Measurements from ENCODE around the gene RWDD3.

RWDD3 gene

GRCh38 chr1:95259245-95259644 is 25.2 kb downstream of the RWDD3 start:
- Histone ChIP-seq H3K27me3 (no peaks in the 10 kb centered on the region), H3K4me2 (no peak overlapping the region), H3K9me3 (replicated peaks in 1 of 11) (peaks cover 0 to 3% (median under 1%) of the 10 kb centered on the region in 11 experiments; a peak in 1 of 22 replicates), H3K4me3 (no peak overlapping the region), H3K9ac (no peak overlapping the region), H4K20me1 (no peaks in the 10 kb centered on the region), H3K27ac (no peak overlapping the region), H3K36me3 (peaks cover 0 to 2% (median under 1%) of the 10 kb centered on the region in 11 experiments; a peak in 8 of 22 replicates), H3K4me1 (no peaks in the 10 kb centered on the region)
- TF ChIP-seq Cebpa-rat (IDR thresholded peaks at IDR 0.05), result no peak

GRCh38 chr1:95262913-95263312 is 28.9 kb downstream of the RWDD3 start:
- H3K4me1 ChIP-seq, result no peaks in the 10 kb centered on the region
- H3K36me3 ChIP-seq, result no peaks in the 10 kb centered on the region
- H3K4me2 ChIP-seq, result no peak overlapping the region
- TF ChIP-seq Cebpa-rat (IDR thresholded peaks at IDR 0.05), result no peak
- no peak overlapping the region for H3K9ac ChIP-seq
- peaks cover 0 to 9% (median 0%) of the 10 kb centered on the region in 11 experiments; a peak in 1 of 22 replicates for H3K9me3 ChIP-seq (replicated peaks in 1 of 11)
- H3K4me3 ChIP-seq, result no peak overlapping the region
- no peaks in the 10 kb centered on the region for H3K27me3 ChIP-seq
- H3K27ac ChIP-seq, result no peak overlapping the region
- no peaks in the 10 kb centered on the region for H4K20me1 ChIP-seq

DNA sequence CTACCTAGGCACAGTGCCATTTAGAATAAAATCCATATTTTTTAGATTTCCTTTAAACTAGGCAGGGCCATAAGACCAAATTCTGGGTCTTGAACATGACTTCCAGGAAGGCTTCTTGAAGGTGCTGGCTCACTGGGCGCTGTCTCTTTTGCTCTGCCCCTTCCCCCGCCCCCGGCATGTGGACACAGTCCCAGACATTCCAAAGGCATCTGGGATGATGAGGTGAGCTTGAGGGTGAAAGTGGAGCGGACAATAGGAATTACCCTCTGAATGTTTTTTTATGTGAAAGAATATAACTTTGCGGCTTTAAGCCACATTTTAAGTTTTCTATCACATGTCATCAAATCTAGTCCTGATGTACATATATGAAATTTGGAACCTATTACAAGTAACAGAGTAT is 29.4 kb downstream of the RWDD3 start:
- Histone ChIP-seq H3K9me3 (replicated peaks in 1 of 11) (peaks cover 0 to 9% (median 0%) of the 10 kb centered on the region in 11 experiments; a peak in 1 of 22 replicates), H3K36me3 (no peaks in the 10 kb centered on the region), H3K4me1 (no peaks in the 10 kb centered on the region), H3K27me3 (no peaks in the 10 kb centered on the region), H3K27ac (no peak overlapping the region), H3K4me3 (no peak overlapping the region), H3K4me2 (no peak overlapping the region), H3K9ac (no peak overlapping the region), H4K20me1 (no peaks in the 10 kb centered on the region)
- no peak for TF ChIP-seq Cebpa-rat (IDR thresholded peaks at IDR 0.05)

- no peaks in the 10 kb centered on the region for H3K4me1 ChIP-seq
- H4K20me1 ChIP-seq, result no peaks in the 10 kb centered on the region
- no peaks in the 10 kb centered on the region for H3K36me3 ChIP-seq
- no peak for TF ChIP-seq Cebpa-rat (IDR thresholded peaks at IDR 0.05)
- H3K4me2 ChIP-seq, result no peak overlapping the region
- H3K27me3 ChIP-seq, result no peaks in the 10 kb centered on the region
- no peak overlapping the region for H3K4me3 ChIP-seq
- no peak overlapping the region for H3K27ac ChIP-seq
- H3K9me3 ChIP-seq (replicated peaks in 1 of 11), result peaks cover 0 to 9% (median 0%) of the 10 kb centered on the region in 11 experiments; a peak in 1 of 22 replicates
- no peak overlapping the region for H3K9ac ChIP-seq
These were observed 31.1 kb downstream of the RWDD3 start for GRCh38 chr1:95265106-95265505.

DNA sequence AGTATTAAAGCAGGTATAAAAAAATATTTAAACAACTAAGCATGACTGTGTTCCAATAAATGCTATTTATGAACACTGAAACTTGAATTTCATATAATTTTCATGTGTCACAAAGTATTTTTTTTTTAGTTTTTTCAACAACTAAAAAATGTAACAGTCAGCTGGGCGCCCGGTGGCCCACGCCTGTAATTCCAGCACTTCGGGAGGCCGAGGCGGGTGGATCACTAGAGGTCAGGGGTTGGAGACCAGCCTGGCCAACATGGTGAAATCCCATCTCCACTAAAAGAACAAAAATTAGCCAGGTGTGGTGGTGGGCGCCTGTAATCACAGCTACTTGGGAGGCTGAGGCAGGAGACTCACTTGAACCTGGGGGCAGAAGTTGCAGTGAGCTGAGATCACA is 42.4 kb downstream of the RWDD3 start:
- no peak overlapping the region for H3K4me2 ChIP-seq
- H3K4me3 ChIP-seq, result no peak overlapping the region
- no peaks in the 10 kb centered on the region for H3K4me1 ChIP-seq
- TF ChIP-seq Cebpa-rat (IDR thresholded peaks at IDR 0.05), result no peak
- no peak overlapping the region for H3K9ac ChIP-seq
- no peaks in the 10 kb centered on the region for H3K27me3 ChIP-seq
- no peaks in the 10 kb centered on the region for H4K20me1 ChIP-seq
- H3K27ac ChIP-seq, result no peak overlapping the region
- no peaks in the 10 kb centered on the region for H3K36me3 ChIP-seq
- H3K9me3 ChIP-seq (replicated peaks in 1 of 11), result peaks cover 0 to 6% (median 0%) of the 10 kb centered on the region in 11 experiments; a peak in 1 of 22 replicates

GRCh38 chr1:95278173-95279006 is 44.4 kb downstream of the RWDD3 start:
- no peak overlapping the region for H3K27ac ChIP-seq
- no peaks in the 10 kb centered on the region for H3K27me3 ChIP-seq
- no peaks in the 10 kb centered on the region for H3K9me3 ChIP-seq (replicated peaks in 1 of 11)
- no peak for TF ChIP-seq Cebpa-rat (IDR thresholded peaks at IDR 0.05)
- no peak overlapping the region for H3K4me3 ChIP-seq
- no peaks in the 10 kb centered on the region for H4K20me1 ChIP-seq
- no peaks in the 10 kb centered on the region for H3K36me3 ChIP-seq
- H3K9ac ChIP-seq, result no peak overlapping the region
- no peaks in the 10 kb centered on the region for H3K4me1 ChIP-seq
- no peak overlapping the region for H3K4me2 ChIP-seq

GRCh38 chr1:95281781-95282517 is 47.9 kb downstream of the RWDD3 start:
- Histone ChIP-seq H4K20me1 (no peaks in the 10 kb centered on the region), H3K4me3 (no peak overlapping the region), H3K27me3 (no peaks in the 10 kb centered on the region), H3K4me1 (no peaks in the 10 kb centered on the region), H3K4me2 (no peak overlapping the region), H3K27ac (no peak overlapping the region), H3K9me3 (replicated peaks in 1 of 11) (no peaks in the 10 kb centered on the region), H3K36me3 (no peaks in the 10 kb centered on the region), H3K9ac (no peak overlapping the region)
- no peak for TF ChIP-seq Cebpa-rat (IDR thresholded peaks at IDR 0.05)

GRCh38 chr1:95282518-95282895 is 48.5 kb downstream of the RWDD3 start:
- Histone ChIP-seq H3K27ac (no peak overlapping the region), H3K4me1 (no peaks in the 10 kb centered on the region), H3K27me3 (no peaks in the 10 kb centered on the region), H3K9me3 (replicated peaks in 1 of 11) (no peaks in the 10 kb centered on the region), H4K20me1 (no peaks in the 10 kb centered on the region), H3K9ac (no peak overlapping the region), H3K36me3 (no peaks in the 10 kb centered on the region), H3K4me3 (no peak overlapping the region), H3K4me2 (no peak overlapping the region)
- no peak for TF ChIP-seq Cebpa-rat (IDR thresholded peaks at IDR 0.05)

GRCh38 chr1:95284420-95284819 is 50.4 kb downstream of the RWDD3 start:
- no peaks in the 10 kb centered on the region for H3K36me3 ChIP-seq
- H4K20me1 ChIP-seq, result no peaks in the 10 kb centered on the region
- H3K4me3 ChIP-seq, result no peak overlapping the region
- no peak overlapping the region for H3K9ac ChIP-seq
- TF ChIP-seq Cebpa-rat (IDR thresholded peaks at IDR 0.05), result no peak
- H3K9me3 ChIP-seq (replicated peaks in 1 of 11), result no peaks in the 10 kb centered on the region
- H3K4me1 ChIP-seq, result no peaks in the 10 kb centered on the region
- no peak overlapping the region for H3K27ac ChIP-seq
- no peak overlapping the region for H3K4me2 ChIP-seq
- no peaks in the 10 kb centered on the region for H3K27me3 ChIP-seq

All from BLaER1 treated with 17β-estradiol and CSF1 and Interleukin-3, amounts not matched to agents 10 nM and 100 nM (cell line).